Measurements from ENCODE around the gene UCK2. TPM values are rescaled to one million over a fixed set of nuclear protein-coding genes. Genes with fewer than 3 reads are reported as not detected.

The UCK2 gene
- total and polyA plus RNA-seq, 2 of the 8 experiments (the other 6 are each of a cell fraction or from before 2014, with no cell fraction given), result 103 to 109 TPM

DNA sequence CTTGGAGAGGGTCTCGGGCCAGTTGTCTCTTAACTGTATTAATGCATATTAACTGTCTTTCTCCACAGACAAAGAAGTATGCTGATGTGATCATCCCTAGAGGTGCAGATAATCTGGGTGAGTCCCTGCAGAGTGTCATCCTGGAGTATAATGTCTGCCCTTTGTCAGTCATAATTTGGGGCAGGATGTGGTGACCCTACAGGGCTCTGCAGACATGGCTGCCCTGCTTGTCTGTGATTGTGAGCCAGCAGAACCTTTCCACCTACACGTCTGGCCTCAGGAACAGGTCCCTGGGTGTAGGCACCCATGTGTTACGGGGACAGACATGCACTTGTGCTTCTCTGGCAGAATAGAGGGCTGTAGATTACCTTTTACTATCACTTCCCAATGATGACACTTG lies 78.4 kb downstream of the UCK2 start (continued):
- TF ChIP-seq SP4 (IDR thresholded peaks at IDR 0.05; ENCODE audit: low read length), result no peak

Measured in H1 (cell line).